HepG2 (cell line): ENCODE data around the gene AJUBA. TPM values are rescaled to one million over a fixed set of nuclear protein-coding genes. Genes with fewer than 3 reads are reported as not detected.
A peak's percentile ranks its signal among the peaks of the same experiment; 100 is the strongest.

Source experiments
- ATF1 ChIP-seq: IDR thresholded peaks from 2 replicates; pipeline ENCODE4 v1.6.1; 2016; ENCODE audit warnings: mild to moderate bottlenecking, control low read depth
- DNMT1 ChIP-seq: sonication (generic); formaldehyde crosslinking; IDR thresholded peaks from 2 replicates; pipeline ENCODE4 v1.5.1; 2020; ENCODE audit warnings: mild to moderate bottlenecking, missing genetic modification reagents
- DNMT3B ChIP-seq: conservative IDR thresholded peaks from 2 replicates; pipeline ENCODE4 v1.6.1; 2016; ENCODE audit warnings: missing biosample characterization, control low read depth
- FOXK2 ChIP-seq: fragments of 450-650 bp; IDR thresholded peaks from 2 replicates; pipeline ENCODE4 v1.6.1; 2016
- PHF5A ChIP-seq: IDR thresholded peaks from one replicate; pipeline ENCODE4 v1.6.1; 2018; ENCODE audit warnings: low read depth, missing genetic modification reagents; ENCODE audit not compliant: unreplicated experiment
- POLR2AphosphoS2 ChIP-seq: IDR thresholded peaks from 2 replicates; pipeline ENCODE4 v1.6.1; 2011; ENCODE audit warnings: low read depth, low read length, improper control_type of control experiment
- SSRP1 ChIP-seq: IDR thresholded peaks from 2 replicates; pipeline ENCODE4 v1.6.1; 2016; ENCODE audit warnings: control low read depth
- ZIK1 ChIP-seq: sonication (generic); formaldehyde crosslinking; IDR thresholded peaks from 2 replicates; pipeline ENCODE4 v1.5.0; 2020; ENCODE audit warnings: mild to moderate bottlenecking, low read depth, missing genetic modification reagents, borderline replicate concordance
- ZNF383 ChIP-seq: sonication (generic); formaldehyde crosslinking; IDR thresholded peaks from 2 replicates; pipeline ENCODE4 v1.4.0; 2020; ENCODE audit warnings: missing genetic modification reagents, mild to moderate bottlenecking, borderline replicate concordance
- ZNF543 ChIP-seq: sonication (generic); formaldehyde crosslinking; IDR thresholded peaks from 2 replicates; pipeline ENCODE4 v1.4.0; 2020; ENCODE audit warnings: mild to moderate bottlenecking, missing genetic modification reagents
- ZNF558 ChIP-seq: sonication (generic); formaldehyde crosslinking; IDR thresholded peaks from 2 replicates; pipeline ENCODE4 v1.9.0; 2022; ENCODE audit warnings: mild to moderate bottlenecking, missing genetic modification reagents, borderline replicate concordance
- polyA plus RNA-seq, 8 experiments: library from polyadenylated mRNA; depleted of rRNA in 3 of 8; stranded (reverse) in 7 of 8; unstranded in 1 of 8; fragments of >200 nt; fragmentation: Illumina TruSeq in 4 of 8; extraction: Trizol in 4 of 8; gene quantifications; 2 replicates each; pipeline versions ENCODE4 v1.2.1 to v1.2.3, GENCODE V29; 2011 to 2016; ENCODE audit warnings: low read depth in 4 of 8, missing spikeins in 1 of 8, mixed read lengths in 1 of 8; ENCODE audit not compliant: insufficient read depth in 1 of 8
- total RNA-seq, 5 experiments: library from RNA; depleted of rRNA; stranded (reverse); fragments of >200 nt; fragmentation: Illumina TruSeq; extraction: Trizol; gene quantifications; 2 replicates each; pipeline ENCODE4 v1.2.3, GENCODE V29; 2016; ENCODE audit warnings: low read depth in 1 of 5
- TF ChIP-seq, protein P1 (sequence below): sonication (generic); formaldehyde crosslinking; IDR thresholded peaks from 2 replicates; pipeline ENCODE4 v1.4.0; 2020; ENCODE audit warnings: mild to moderate bottlenecking, missing genetic modification reagents
- TF ChIP-seq, protein P2 (sequence below): sonication (generic); formaldehyde crosslinking; conservative IDR thresholded peaks from 2 replicates; pipeline ENCODE4 v1.4.0; 2020; ENCODE audit warnings: missing genetic modification reagents
- TF ChIP-seq, protein P3 (sequence below), 2 experiments: sonication (generic) in 1 of 2; formaldehyde crosslinking in 1 of 2; IDR thresholded peaks; 2 replicates each; pipeline versions ENCODE4 v1.4.0 to v1.6.1; 2016 to 2020; ENCODE audit warnings: borderline replicate concordance in 1 of 2, low read depth in 1 of 2, mild to moderate bottlenecking in 1 of 2, missing genetic modification reagents in 1 of 2

The AJUBA gene
- total and polyA plus RNA-seq, 2 of the 13 experiments (the other 11 are each of a cell fraction or from before 2014, with no cell fraction given) = 157 to 241 TPM

GRCh38 chr14:22986508-22987054, 4.2 kb upstream of the AJUBA start (continued):
- TF ChIP-seq, protein P1, sequence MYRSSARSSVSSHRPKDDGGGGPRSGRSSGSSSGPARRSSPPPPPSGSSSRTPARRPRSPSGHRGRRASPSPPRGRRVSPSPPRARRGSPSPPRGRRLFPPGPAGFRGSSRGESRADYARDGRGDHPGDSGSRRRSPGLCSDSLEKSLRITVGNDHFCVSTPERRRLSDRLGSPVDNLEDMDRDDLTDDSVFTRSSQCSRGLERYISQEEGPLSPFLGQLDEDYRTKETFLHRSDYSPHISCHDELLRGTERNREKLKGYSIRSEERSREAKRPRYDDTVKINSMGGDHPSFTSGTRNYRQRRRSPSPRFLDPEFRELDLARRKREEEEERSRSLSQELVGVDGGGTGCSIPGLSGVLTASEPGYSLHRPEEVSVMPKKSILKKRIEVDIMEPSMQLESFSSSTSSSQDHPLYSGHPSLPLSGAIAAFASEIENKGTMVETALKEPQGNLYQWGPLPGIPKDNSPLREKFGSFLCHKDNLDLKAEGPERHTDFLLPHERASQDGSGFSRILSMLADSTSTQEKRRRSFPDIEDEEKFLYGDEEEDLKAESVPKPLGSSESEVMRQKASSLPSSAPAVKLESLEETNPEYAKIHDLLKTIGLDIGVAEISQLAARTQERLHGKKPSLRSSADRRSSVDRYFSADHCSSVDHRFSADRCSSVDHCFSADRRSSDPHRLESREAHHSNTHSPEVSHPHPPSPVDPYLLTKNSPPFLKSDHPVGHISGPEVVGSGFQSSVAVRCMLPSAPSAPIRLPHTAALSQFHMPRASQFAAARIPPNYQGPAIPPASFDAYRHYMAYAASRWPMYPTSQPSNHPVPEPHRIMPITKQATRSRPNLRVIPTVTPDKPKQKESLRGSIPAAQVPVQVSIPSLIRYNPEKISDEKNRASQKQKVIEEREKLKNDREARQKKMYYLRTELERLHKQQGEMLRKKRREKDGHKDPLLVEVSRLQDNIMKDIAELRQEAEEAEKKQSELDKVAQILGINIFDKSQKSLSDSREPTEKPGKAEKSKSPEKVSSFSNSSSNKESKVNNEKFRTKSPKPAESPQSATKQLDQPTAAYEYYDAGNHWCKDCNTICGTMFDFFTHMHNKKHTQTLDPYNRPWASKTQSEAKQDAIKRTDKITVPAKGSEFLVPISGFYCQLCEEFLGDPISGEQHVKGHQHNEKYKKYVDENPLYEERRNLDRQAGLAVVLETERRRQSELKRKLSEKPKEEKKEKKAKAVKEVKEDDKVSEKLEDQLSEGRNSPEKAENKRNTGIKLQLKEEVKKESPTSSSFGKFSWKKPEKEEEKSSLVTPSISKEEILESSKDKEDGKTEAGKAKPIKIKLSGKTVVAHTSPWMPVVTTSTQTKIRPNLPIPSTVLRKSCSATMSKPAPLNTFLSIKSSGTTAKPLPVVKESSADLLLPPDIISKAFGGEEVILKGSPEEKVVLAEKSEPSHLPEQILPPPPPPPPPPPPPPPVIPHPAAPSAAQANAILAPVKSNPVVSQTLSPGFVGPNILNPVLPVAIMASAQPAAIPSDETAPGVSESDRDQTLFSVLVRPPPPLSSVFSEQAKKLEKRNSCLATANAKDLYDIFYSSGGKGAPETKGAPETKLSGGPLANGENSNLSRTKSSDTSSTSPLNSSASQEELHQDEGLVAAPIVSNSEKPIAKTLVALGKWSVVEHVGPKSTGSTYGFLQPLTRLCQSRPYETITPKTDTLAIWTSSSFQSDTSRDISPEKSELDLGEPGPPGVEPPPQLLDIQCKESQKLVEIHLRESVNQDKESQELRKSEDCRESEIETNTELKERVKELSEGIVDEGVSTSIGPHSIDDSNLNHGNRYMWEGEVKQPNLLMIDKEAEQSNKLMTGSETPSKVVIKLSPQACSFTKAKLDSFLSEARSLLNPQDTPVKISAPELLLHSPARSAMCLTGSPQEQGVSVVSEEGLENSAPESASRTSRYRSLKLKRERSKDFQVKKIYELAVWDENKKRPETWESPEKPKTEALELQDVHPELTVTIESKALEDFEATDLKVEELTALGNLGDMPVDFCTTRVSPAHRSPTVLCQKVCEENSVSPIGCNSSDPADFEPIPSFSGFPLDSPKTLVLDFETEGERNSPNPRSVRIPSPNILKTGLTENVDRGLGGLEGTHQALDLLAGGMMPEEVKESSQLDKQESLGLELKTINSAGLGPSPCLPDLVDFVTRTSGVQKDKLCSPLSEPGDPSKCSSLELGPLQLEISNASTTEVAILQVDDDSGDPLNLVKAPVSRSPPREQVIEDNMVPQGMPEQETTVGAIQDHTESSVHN (CRISPR knock-in tag) = no peak; the same call in 1 of the 2 replicates
- peak; percentile 77; the same call in 1 of the 2 replicates for TF ChIP-seq SSRP1
- TF ChIP-seq ATF1 (CRISPR knock-in tag) = no peak
- TF ChIP-seq, protein P2, sequence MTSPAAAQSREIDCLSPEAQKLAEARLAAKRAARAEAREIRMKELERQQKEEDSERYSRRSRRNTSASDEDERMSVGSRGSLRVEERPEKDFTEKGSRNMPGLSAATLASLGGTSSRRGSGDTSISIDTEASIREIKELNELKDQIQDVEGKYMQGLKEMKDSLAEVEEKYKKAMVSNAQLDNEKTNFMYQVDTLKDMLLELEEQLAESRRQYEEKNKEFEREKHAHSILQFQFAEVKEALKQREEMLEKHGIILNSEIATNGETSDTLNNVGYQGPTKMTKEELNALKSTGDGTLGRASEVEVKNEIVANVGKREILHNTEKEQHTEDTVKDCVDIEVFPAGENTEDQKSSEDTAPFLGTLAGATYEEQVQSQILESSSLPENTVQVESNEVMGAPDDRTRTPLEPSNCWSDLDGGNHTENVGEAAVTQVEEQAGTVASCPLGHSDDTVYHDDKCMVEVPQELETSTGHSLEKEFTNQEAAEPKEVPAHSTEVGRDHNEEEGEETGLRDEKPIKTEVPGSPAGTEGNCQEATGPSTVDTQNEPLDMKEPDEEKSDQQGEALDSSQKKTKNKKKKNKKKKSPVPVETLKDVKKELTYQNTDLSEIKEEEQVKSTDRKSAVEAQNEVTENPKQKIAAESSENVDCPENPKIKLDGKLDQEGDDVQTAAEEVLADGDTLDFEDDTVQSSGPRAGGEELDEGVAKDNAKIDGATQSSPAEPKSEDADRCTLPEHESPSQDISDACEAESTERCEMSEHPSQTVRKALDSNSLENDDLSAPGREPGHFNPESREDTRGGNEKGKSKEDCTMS (CRISPR knock-in tag) = peak; percentile 91
- TF ChIP-seq ZNF558 (CRISPR knock-in tag) = no peak
- no peak for TF ChIP-seq ZNF543 (CRISPR knock-in tag)
- TF ChIP-seq ZIK1 (CRISPR knock-in tag) = no peak
- TF ChIP-seq ZNF383 (CRISPR knock-in tag) = no peak
- peak; percentile 91 for TF ChIP-seq DNMT3B (CRISPR knock-in tag)
- TF ChIP-seq, protein P3, sequence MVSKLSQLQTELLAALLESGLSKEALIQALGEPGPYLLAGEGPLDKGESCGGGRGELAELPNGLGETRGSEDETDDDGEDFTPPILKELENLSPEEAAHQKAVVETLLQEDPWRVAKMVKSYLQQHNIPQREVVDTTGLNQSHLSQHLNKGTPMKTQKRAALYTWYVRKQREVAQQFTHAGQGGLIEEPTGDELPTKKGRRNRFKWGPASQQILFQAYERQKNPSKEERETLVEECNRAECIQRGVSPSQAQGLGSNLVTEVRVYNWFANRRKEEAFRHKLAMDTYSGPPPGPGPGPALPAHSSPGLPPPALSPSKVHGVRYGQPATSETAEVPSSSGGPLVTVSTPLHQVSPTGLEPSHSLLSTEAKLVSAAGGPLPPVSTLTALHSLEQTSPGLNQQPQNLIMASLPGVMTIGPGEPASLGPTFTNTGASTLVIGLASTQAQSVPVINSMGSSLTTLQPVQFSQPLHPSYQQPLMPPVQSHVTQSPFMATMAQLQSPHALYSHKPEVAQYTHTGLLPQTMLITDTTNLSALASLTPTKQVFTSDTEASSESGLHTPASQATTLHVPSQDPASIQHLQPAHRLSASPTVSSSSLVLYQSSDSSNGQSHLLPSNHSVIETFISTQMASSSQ (IDR thresholded peaks at IDR 0.05; ENCODE audit: low read depth) = no peak
- TF ChIP-seq, protein P3 (CRISPR knock-in tag; IDR thresholded peaks at IDR 0.05; ENCODE audit: borderline replicate concordance) = no peak
- TF ChIP-seq FOXK2 = no peak
- no peak for TF ChIP-seq DNMT1 (CRISPR knock-in tag)
- peak; percentile 87 for TF ChIP-seq PHF5A (CRISPR knock-in tag)
- TF ChIP-seq POLR2AphosphoS2 = no peak
